Endothelial cell of umbilical vein (primary cell): Measurements from ENCODE around the gene PRRC2C. TPM values are rescaled to one million over a fixed set of nuclear protein-coding genes. Genes with fewer than 3 reads are reported as not detected.
"Not testable (repeated sequence)": the region's sequence is repeated elsewhere in the genome, so short reads cannot be mapped to it uniquely, and the experiment has no call there.

Experiments
- BruUV-seq: library from RNA; stranded (reverse); fragments of 400-500 nt; replicated peaks from 2 replicates; lab custom pipeline; 2021; lab: Mats Ljungman, UMichigan
- CTCF ChIA-PET: fragments of 300-600, 350-600 bp; sonication (Branson Sonifier 250); formaldehyde crosslinking; loops from one replicate; lab custom pipeline; 2021; ENCODE audit warnings: antibody characterized with exemption, inconsistent platforms; lab: Charles Lee
- POLR2A ChIA-PET: fragments of 300-600, 350-600 bp; sonication (Branson Sonifier 250); formaldehyde crosslinking; loops from one replicate; lab custom pipeline; 2021; ENCODE audit warnings: antibody characterized with exemption, inconsistent platforms; lab: Charles Lee
- DNase-seq: peaks from one replicate; pipeline ENCODE4 v3.0.0-alpha.2; 2011; ENCODE audit warnings: low read depth, low spot score
- FAIRE-seq: peaks from 2 replicates; lab custom pipeline; 2011; peaks lifted over from hg19 to GRCh38; lab: Jason Lieb, UNC
- H2AFZ ChIP-seq: 2 replicates; pipeline ENCODE4 v1.6.0; 2012; ENCODE audit warnings: low read depth, low read length, control low read depth, inconsistent platforms
- H3K27ac ChIP-seq: 2 replicates; pipeline ENCODE4 v1.5.1; 2011; ENCODE audit warnings: low read depth, mild to moderate bottlenecking, control low read depth, low read length, moderate library complexity; ENCODE audit not compliant: insufficient read depth
- H3K27me3 ChIP-seq, 2 experiments: 2 replicates each; pipeline versions ENCODE4 v1.6.0 to v1.6.1; 2011; ENCODE audit warnings: low read length in 2 of 2, mixed read lengths in 1 of 2; ENCODE audit not compliant: control insufficient read depth in 2 of 2, insufficient read depth in 2 of 2
- H3K36me3 ChIP-seq, 2 experiments: 2 replicates in 1 of 2; 3 replicates in 1 of 2; pipeline ENCODE4 v1.5.1; 2011; ENCODE audit warnings: low read length in 2 of 2, mild to moderate bottlenecking in 1 of 2, moderate library complexity in 1 of 2; ENCODE audit not compliant: control insufficient read depth in 2 of 2, insufficient read depth in 2 of 2; ENCODE audit errors: extremely low read depth in 1 of 2
- H3K4me1 ChIP-seq: 3 replicates; pipeline ENCODE4 v1.5.1; 2011; ENCODE audit warnings: mild to moderate bottlenecking, low read length; ENCODE audit not compliant: control insufficient read depth, insufficient read depth; ENCODE audit errors: extremely low read depth
- H3K4me2 ChIP-seq: 2 replicates; pipeline ENCODE4 v1.6.1; 2011; ENCODE audit warnings: low read length, control low read depth, mixed read lengths; ENCODE audit not compliant: insufficient read depth
- H3K4me3 ChIP-seq, 3 experiments: fragments of 200-600 bp in 1 of 3; sonication (generic), shearing (Covaris generic) in 1 of 3; replicated peaks in 1 of 3; 2 replicates each; pipeline ENCODE4 v1.5.1; 2011 to 2016; ENCODE audit warnings: control low read depth in 3 of 3, low read length in 3 of 3, mild to moderate bottlenecking in 2 of 3, inconsistent platforms in 1 of 3, low read depth in 1 of 3, moderate library complexity in 1 of 3; ENCODE audit not compliant: insufficient read depth in 1 of 3
- H3K79me2 ChIP-seq: 2 replicates; pipeline ENCODE4 v1.6.0; 2012; ENCODE audit warnings: low read length, inconsistent platforms; ENCODE audit not compliant: control insufficient read depth, insufficient read depth
- H3K9ac ChIP-seq: replicated peaks from 2 replicates; pipeline ENCODE3; 2011; ENCODE audit warnings: low read length, control low read depth; ENCODE audit not compliant: insufficient read depth; ENCODE audit errors: extremely low read depth
- H3K9me1 ChIP-seq: replicated peaks from 3 replicates; pipeline ENCODE4 v1.6.0; 2011; ENCODE audit warnings: mild to moderate bottlenecking, low read length; ENCODE audit not compliant: control insufficient read depth, insufficient read depth; ENCODE audit errors: extremely low read depth
- H3K9me3 ChIP-seq: replicated peaks from 2 replicates; pipeline ENCODE4 v1.5.1; 2012; ENCODE audit warnings: low read length, inconsistent platforms; ENCODE audit not compliant: control insufficient read depth, insufficient read depth
- H4K20me1 ChIP-seq: replicated peaks from 2 replicates; pipeline ENCODE3; 2011; ENCODE audit warnings: mild to moderate bottlenecking, low read length; ENCODE audit not compliant: control insufficient read depth, insufficient read depth; ENCODE audit errors: extremely low read depth
- CTCF ChIP-seq, 2 donors: IDR thresholded peaks; 1 replicate in 1 of 2; 2 replicates in 1 of 2; pipeline ENCODE4 v1.5.1; 2011; ENCODE audit warnings: low read length in 2 of 2, mild to moderate bottlenecking in 2 of 2, moderate library complexity in 2 of 2, control low read depth in 1 of 2, inconsistent platforms in 1 of 2, low read depth in 1 of 2; ENCODE audit not compliant: insufficient read depth in 1 of 2; ENCODE audit errors: extremely low read depth in 1 of 2
- EZH2 ChIP-seq: IDR thresholded peaks from 2 replicates; pipeline ENCODE4 v1.6.1; 2012; ENCODE audit warnings: borderline replicate concordance, low read depth, mild to moderate bottlenecking, moderate library complexity, low read length, inconsistent platforms; ENCODE audit not compliant: severe bottlenecking
- FOS ChIP-seq: IDR thresholded peaks from 2 replicates; pipeline ENCODE4 v1.6.1; 2011; ENCODE audit warnings: mild to moderate bottlenecking, low read length, moderate library complexity, borderline replicate concordance; ENCODE audit not compliant: insufficient read depth
- GATA2 ChIP-seq: IDR thresholded peaks from 2 replicates; pipeline ENCODE4 v1.7.0; 2011; ENCODE audit warnings: low read depth, mild to moderate bottlenecking, moderate library complexity, mixed read lengths, low read length; ENCODE audit not compliant: insufficient read length, insufficient read depth
- JUN ChIP-seq: IDR thresholded peaks from 2 replicates; pipeline ENCODE4 v1.6.1; 2011; ENCODE audit warnings: borderline replicate concordance, low read depth; ENCODE audit not compliant: insufficient read length, insufficient read depth
- MYC ChIP-seq: IDR thresholded peaks from one replicate; pipeline ENCODE4 v1.6.1; 2011; ENCODE audit warnings: mild to moderate bottlenecking, low read depth, low read length
- POLR2A ChIP-seq: IDR thresholded peaks from 2 replicates; pipeline ENCODE4 v1.6.1; 2012; ENCODE audit warnings: low read depth, mild to moderate bottlenecking, control low read depth, low read length
- POLR2AphosphoS5 ChIP-seq: IDR thresholded peaks from 2 replicates; pipeline ENCODE4 v1.6.1; 2012; ENCODE audit warnings: low read depth, mild to moderate bottlenecking, control low read depth, low read length, moderate library complexity; ENCODE audit not compliant: insufficient read depth
- dilution Hi-C: fragments of 300-500 bp; cut with MboI; formaldehyde crosslinking; loops from one replicate; pipeline ENCODE4 v1.15.0; 2019; ENCODE audit warnings: low sequenced_read_pairs; ENCODE audit not compliant: extremely low pct_ligation_motif_present
- intact Hi-C: fragments of 100-400 bp; cut with micrococcal nuclease; formaldehyde crosslinking; loops from one replicate; pipeline ENCODE4 v1.10.0; 2022
- polyA plus RNA-seq, 4 experiments: library from polyadenylated mRNA; depleted of rRNA in 3 of 4; stranded (reverse) in 3 of 4; unstranded in 1 of 4; fragments of >200 nt; gene quantifications; 2 replicates each; pipeline versions ENCODE4 v1.2.1 to v1.2.3, GENCODE V29; 2011 to 2012; ENCODE audit warnings: missing spikeins in 1 of 4
- total RNA-seq: library from RNA; stranded (reverse); gene quantifications from 2 replicates; pipeline ENCODE4 v1.2.3, GENCODE V29; 2021
- TF ChIP-seq, protein P1 (sequence below): IDR thresholded peaks from 2 replicates; pipeline ENCODE4 v1.6.1; 2011; ENCODE audit not compliant: insufficient read depth, insufficient read length

PRRC2C gene
- total and polyA plus RNA-seq, 2 donors (not counting 3 experiments of a cell fraction or from before 2014, with no cell fraction given) = 65.7 to 199 TPM

DNA sequence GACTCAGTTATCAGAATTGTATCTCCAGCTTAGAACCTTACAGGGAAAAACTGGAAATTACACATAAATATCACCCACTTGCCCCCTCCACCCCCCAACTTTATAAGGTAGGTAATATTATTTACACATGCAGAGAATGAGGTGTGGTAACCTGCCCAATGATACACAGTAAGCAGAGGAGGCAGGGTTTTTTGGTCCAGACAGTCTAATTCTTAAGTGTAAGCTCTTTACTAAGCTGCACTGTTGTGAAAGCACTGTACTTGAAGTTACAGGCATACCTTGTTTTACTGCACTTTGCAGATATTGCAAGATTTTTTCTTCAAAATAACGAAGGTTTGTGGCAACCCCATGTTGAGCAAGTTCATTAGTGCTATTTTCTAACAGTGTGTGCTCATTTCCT lies 111.9 kb downstream of the PRRC2C start:
- Histone ChIP-seq H4K20me1 (no peaks in the 10 kb centered on the region), H3K4me1 (no peaks in the 10 kb centered on the region), H3K9me1 (no peaks in the 10 kb centered on the region), H3K4me3 (no peak overlapping the region), H2AFZ (no peak overlapping the region), H3K9me3 (no peaks in the 10 kb centered on the region), H3K79me2 (no peaks in the 10 kb centered on the region), H3K9ac (no peak overlapping the region), H3K36me3 (peaks cover 2 to 3% of the 10 kb centered on the region in 2 experiments), H3K4me2 (no peak overlapping the region), H3K27me3 (no peaks in the 10 kb centered on the region), H3K27ac (no peak overlapping the region)
- intact Hi-C loops = no loop called here
- FAIRE-seq = no peak
- CTCF ChIA-PET = interaction anchor here (1.5 to 1.7 kb wide), 2 partner anchors 47 to 119 kb away, joined by 3 to 6 read pairs; no protein-coding TSS in a partner anchor
- dilution Hi-C loops = no loop called here
- BruUV-seq = no TSS peak
- DNase-seq = no peak
- POLR2A ChIA-PET = no interaction called here
- TF ChIP-seq MYC (no peak), POLR2AphosphoS5 (no peak), CTCF (IDR thresholded peaks at IDR 0.05; ENCODE audit: extremely low read depth in 1 of 2, insufficient read depth in 1 of 2, low read depth in 1 of 2, low read length in 2 of 2) (no peak), POLR2A (no peak), EZH2 (no peak), FOS (no peak), JUN (no peak), GATA2 (no peak)
- TF ChIP-seq, protein P1, sequence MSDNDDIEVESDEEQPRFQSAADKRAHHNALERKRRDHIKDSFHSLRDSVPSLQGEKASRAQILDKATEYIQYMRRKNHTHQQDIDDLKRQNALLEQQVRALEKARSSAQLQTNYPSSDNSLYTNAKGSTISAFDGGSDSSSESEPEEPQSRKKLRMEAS = no peak

GRCh38 chr1:171600310-171600709 lies 115.0 kb downstream of the PRRC2C start:
- H2AFZ ChIP-seq, H3K27ac ChIP-seq, intact Hi-C loops, H3K4me3 ChIP-seq, H3K9me3 ChIP-seq, FAIRE-seq, CTCF ChIA-PET, DNase-seq, POLR2A ChIA-PET, H3K9me1 ChIP-seq, H3K79me2 ChIP-seq, dilution Hi-C loops, BruUV-seq, H3K36me3 ChIP-seq, H4K20me1 ChIP-seq, H3K9ac ChIP-seq, H3K27me3 ChIP-seq, H3K4me2 ChIP-seq, H3K4me1 ChIP-seq: not testable (repeated sequence)
